Transverse colon (tissue), 4 donors: ENCODE data around the gene COL8A1. TPM values are rescaled to one million over a fixed set of nuclear protein-coding genes. Genes with fewer than 3 reads are reported as not detected.

Experiments used
- DNase-seq: peaks from one replicate; pipeline ENCODE4 v3.0.0-alpha.2; 2019
- H3K27ac ChIP-seq, 4 donors: fragments of 200-600 bp; sonication (generic); 2 replicates each; pipeline ENCODE4 v1.5.1; 2016 to 2018; ENCODE audit warnings: inconsistent platforms in 4 of 4
- H3K27me3 ChIP-seq: fragments of 200-600 bp; sonication (generic); 2 replicates; pipeline ENCODE4 v1.5.1; 2017; ENCODE audit warnings: inconsistent platforms
- H3K36me3 ChIP-seq, 4 donors: fragments of 200-600 bp; sonication (generic); 2 replicates each; pipeline ENCODE4 v1.5.1; 2017 to 2019; ENCODE audit warnings: inconsistent platforms in 4 of 4
- H3K4me1 ChIP-seq, 4 donors: fragments of 200-600 bp; sonication (generic); 2 replicates each; pipeline ENCODE4 v1.5.1; 2017 to 2020; ENCODE audit warnings: inconsistent platforms in 4 of 4
- H3K4me3 ChIP-seq, 4 donors: fragments of 200-600 bp; sonication (generic); 1 replicate in 1 of 4; 2 replicates in 3 of 4; pipeline versions ENCODE4 v1.5.1 to v1.6.1; 2017 to 2019; ENCODE audit warnings: inconsistent platforms in 4 of 4
- H3K9me3 ChIP-seq, 2 donors: fragments of 200-600 bp; sonication (generic); 2 replicates each; pipeline ENCODE4 v1.5.1; 2017 to 2019; ENCODE audit warnings: inconsistent platforms in 2 of 2
- CTCF ChIP-seq, 5 experiments: fragments of 200-600 bp in 3 of 5; fragments of 450-650 bp in 2 of 5; sonication (generic) in 3 of 5; IDR thresholded peaks; 1 replicate in 2 of 5; 2 replicates in 3 of 5; pipeline ENCODE4 v1.5.1; 2016 to 2017; ENCODE audit warnings: antibody characterized with exemption in 5 of 5, inconsistent platforms in 3 of 5, mild to moderate bottlenecking in 2 of 5, moderate library complexity in 1 of 5
- EP300 ChIP-seq: sonication (generic); formaldehyde crosslinking; IDR thresholded peaks from one replicate; pipeline ENCODE4 v1.6.1; 2017; ENCODE audit warnings: antibody characterized with exemption, low read depth
- POLR2A ChIP-seq: fragments of 450-650 bp; IDR thresholded peaks from one replicate; pipeline ENCODE4 v1.6.1; 2016; ENCODE audit warnings: antibody characterized with exemption, mild to moderate bottlenecking, moderate library complexity
- POLR2AphosphoS5 ChIP-seq, 3 donors: sonication (generic); formaldehyde crosslinking; IDR thresholded peaks; one replicate each; pipeline ENCODE4 v1.6.1; 2016; ENCODE audit warnings: antibody characterized with exemption in 3 of 3
- WGBS, 2 donors: methylation state at CpG; one replicate each; pipeline ENCODE4 v1.1.5; 2018; ENCODE audit warnings: low coverage in 1 of 2; 5-methylcytosine and 5-hydroxymethylcytosine counted together
- in situ Hi-C, 4 donors: fragments of 200-750 bp; cut with MboI; loops; one replicate each; pipeline versions ENCODE4 v1.15.0 to v1.15.1; 2017; ENCODE audit warnings: low sequenced_read_pairs in 3 of 4, low pct_ligation_motif_present in 1 of 4, low pct_unique_long_range_greater_than_20kb in 1 of 4
- intact Hi-C: fragments of 100-400 bp; cut with DNase I; formaldehyde crosslinking; loops from one replicate; pipeline ENCODE4 v1.15.1; 2023; ENCODE audit warnings: low total_unique reads
- total RNA-seq, 4 donors: library from RNA; depleted of rRNA; stranded (reverse); fragments of >200 nt; gene quantifications; one replicate each; pipeline ENCODE4 v1.1.0, GENCODE V29; 2016

COL8A1 gene
- total RNA-seq, 4 donors from 2014 or later: 1.5 to 10.5 (median 3.7) TPM

GRCh38 chr3:99817437-99818240, 179.2 kb downstream of the COL8A1 start, which contains the start of gene CMSS1:
TSS of gene CMSS1 (plus strand) at chr3:99817862.
- H3K9me3 ChIP-seq: no peaks in the 10 kb centered on the region
- peak; percentile 96 for DNase-seq
- in situ Hi-C loops (no loop called here), intact Hi-C loops (no loop called here)
- peak; percentile 66 for TF ChIP-seq POLR2A
- no peak for TF ChIP-seq EP300
- TF ChIP-seq POLR2AphosphoS5 (IDR thresholded peaks at IDR 0.05): peak; percentile 76 to 79 (median 77)
- TF ChIP-seq CTCF (IDR thresholded peaks at IDR 0.05): peak; percentile 21 to 60 (median 40)
- H3K27ac ChIP-seq: peak within 1 kb of the TSS; percentile 85 to 92 (median 89)
- 0 to 1% methylated on average over 13 to 51 of the region's 60 CpGs for WGBS, 2 donors
- no peaks in the 10 kb centered on the region for H3K36me3 ChIP-seq
- peaks cover 0 to 20% (median 12%) of the 10 kb centered on the region in 4 donors for H3K4me1 ChIP-seq
- peak within 1 kb of the TSS; percentile 46 to 69 (median 58) for H3K4me3 ChIP-seq
- no peaks in the 10 kb centered on the region for H3K27me3 ChIP-seq

DNA sequence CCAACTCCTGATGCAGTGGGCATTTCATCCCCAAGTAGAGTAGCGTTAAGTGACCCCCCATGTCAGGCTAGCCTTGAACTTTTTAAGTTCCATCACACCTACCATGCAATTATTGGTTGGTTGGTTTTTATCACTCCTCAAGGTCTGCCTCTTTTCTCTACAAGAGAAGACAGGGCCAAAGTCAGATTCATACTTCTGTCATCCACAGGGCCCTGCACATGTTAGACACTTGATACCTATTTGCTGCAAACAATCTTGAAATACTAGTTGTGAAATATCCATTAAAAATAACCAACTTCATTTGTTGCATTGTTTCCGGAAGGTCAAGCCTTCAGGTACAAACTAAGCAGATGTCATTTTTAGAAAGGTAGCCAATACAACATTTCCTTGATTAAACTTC, 180.4 kb downstream of the COL8A1 start:
- Histone ChIP-seq H3K4me3 (peak overlapping the region in 1 of 4 donors; percentile 69), H3K36me3 (no peaks in the 10 kb centered on the region), H3K27me3 (no peaks in the 10 kb centered on the region), H3K27ac (peak overlapping the region in 2 of 4 donors; percentile 89 to 92), H3K9me3 (no peaks in the 10 kb centered on the region), H3K4me1 (peaks cover 0 to 20% (median 12%) of the 10 kb centered on the region in 4 donors)
- 90 to 100% methylated on average over 1 to 2 of the region's 2 CpGs for WGBS, 2 donors
- DNase-seq: no peak
- in situ Hi-C loops (no loop called here), intact Hi-C loops (no loop called here)
- TF ChIP-seq EP300 (no peak), POLR2AphosphoS5 (IDR thresholded peaks at IDR 0.05) (no peak), POLR2A (no peak), CTCF (IDR thresholded peaks at IDR 0.05) (no peak)

DNA sequence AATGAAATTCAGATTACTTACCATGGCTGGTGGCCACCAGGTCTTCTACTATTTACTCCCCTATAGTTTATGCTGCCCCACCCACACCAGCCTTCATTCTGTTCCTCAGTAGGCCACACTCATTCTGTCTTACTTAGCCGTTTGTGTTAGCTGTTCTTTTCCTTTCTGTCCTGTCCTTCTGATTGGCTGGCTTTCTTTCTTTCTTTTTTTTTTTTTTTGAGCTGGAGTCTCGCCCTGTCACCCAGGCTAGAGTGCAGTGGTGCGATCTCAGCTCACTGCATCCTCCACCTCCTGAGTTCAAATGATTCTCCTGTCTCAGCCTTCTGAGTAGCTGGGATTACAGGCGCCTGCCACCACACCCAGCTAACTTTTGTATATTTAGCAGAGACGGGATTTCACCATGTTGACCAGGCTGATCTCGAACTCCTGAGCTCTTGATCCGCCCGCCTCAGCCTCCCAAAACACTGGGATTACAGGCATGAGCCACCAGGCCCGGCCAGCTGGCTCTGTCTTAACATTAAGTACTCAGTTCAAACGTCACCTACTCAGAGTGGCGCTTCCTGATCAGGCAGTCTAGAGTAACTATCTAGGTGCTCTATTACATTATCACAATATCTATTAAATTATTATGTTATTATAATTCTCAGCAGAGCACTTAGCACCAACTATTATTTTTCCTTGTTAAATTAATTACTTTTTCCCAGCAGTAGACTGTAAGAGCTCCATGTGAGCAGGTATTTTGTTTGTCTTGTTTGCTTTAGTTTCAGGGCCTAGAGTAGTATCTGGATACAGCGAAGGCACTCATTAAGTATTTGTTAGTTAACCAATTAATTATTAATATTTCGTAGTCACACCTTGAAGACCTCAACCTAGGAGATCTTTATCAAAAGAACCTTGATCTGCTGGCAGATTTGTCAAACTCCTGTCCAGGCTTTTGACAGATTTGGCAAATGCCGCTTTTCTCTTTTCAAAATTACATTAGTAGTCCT, 185.6 kb downstream of the COL8A1 start:
- DNase-seq: no peak
- in situ Hi-C loops: no loop called here
- 76 to 85% methylated on average over 7 to 14 of the region's 14 CpGs for WGBS, 2 donors
- H3K27me3 ChIP-seq: no peaks in the 10 kb centered on the region
- intact Hi-C loops: no loop called here
- H3K4me3 ChIP-seq: no peak overlapping the region
- no peak overlapping the region for H3K27ac ChIP-seq
- no peaks in the 10 kb centered on the region for H3K9me3 ChIP-seq
- H3K36me3 ChIP-seq: no peaks in the 10 kb centered on the region
- no peak for TF ChIP-seq POLR2A
- no peak for TF ChIP-seq POLR2AphosphoS5 (IDR thresholded peaks at IDR 0.05)
- no peak for TF ChIP-seq EP300
- TF ChIP-seq CTCF (IDR thresholded peaks at IDR 0.05): no peak
- H3K4me1 ChIP-seq: peaks cover 0 to 2% (median under 1%) of the 10 kb centered on the region in 4 donors
